Gastrocnemius medialis (tissue), 4 donors: ENCODE data around the gene CCDC82.

ENCODE experiments used
- CTCF ChIP-seq, 5 experiments: fragments of 450-650 bp in 3 of 5; fragments of 200-600 bp in 2 of 5; sonication (generic) in 2 of 5; IDR thresholded peaks in 4 of 5; conservative IDR thresholded peaks in 1 of 5; 1 replicate in 4 of 5; 2 replicates in 1 of 5; pipeline ENCODE4 v1.5.1; 2016 to 2019; ENCODE audit warnings: antibody characterized with exemption in 5 of 5, mild to moderate bottlenecking in 3 of 5, moderate library complexity in 3 of 5
- POLR2A ChIP-seq, 2 donors: fragments of 450-650 bp; IDR thresholded peaks; one replicate each; pipeline ENCODE4 v1.6.1; 2017; ENCODE audit warnings: antibody characterized with exemption in 2 of 2, mild to moderate bottlenecking in 2 of 2, moderate library complexity in 2 of 2

DNA sequence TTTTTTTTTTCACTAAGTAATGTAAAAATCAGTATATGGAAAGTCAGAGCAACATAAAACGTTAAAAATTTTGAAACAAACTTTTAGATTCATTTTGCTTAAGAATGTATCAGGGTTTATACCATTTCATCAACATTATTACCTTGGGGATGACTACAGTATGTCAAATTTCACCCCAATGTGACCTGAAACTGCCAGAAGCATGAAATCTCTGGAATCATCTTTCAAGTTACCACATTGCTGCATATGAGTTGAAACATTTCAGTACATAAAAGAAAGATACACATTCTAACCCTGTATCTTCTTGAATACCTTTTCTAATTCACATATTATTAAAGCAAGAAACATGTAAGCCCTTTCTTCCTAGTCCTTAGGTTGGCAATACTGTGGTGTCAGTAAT lies 79.5 kb downstream of the CCDC82 start:
- no peak for TF ChIP-seq CTCF (IDR thresholded peaks at IDR 0.05 in 4 of 5, conservative IDR thresholded peaks at IDR 0.05 in 1 of 5)
- no peak for TF ChIP-seq POLR2A (IDR thresholded peaks at IDR 0.05)
